Liver (tissue), 3 donors: ENCODE data around the gene MPRIP.

Source experiments
- FOXA1 ChIP-seq: IDR thresholded peaks from 2 replicates; pipeline ENCODE4 v1.6.1; 2016; ENCODE audit warnings: antibody characterized with exemption
- GABPA ChIP-seq, 2 donors: IDR thresholded peaks in 1 of 2; conservative IDR thresholded peaks in 1 of 2; 2 replicates each; pipeline ENCODE4 v1.6.1; 2016; ENCODE audit warnings: antibody characterized with exemption in 2 of 2, mild to moderate bottlenecking in 1 of 2, moderate library complexity in 1 of 2
- JUND ChIP-seq, 2 donors: IDR thresholded peaks; 2 replicates each; pipeline ENCODE4 v1.6.1; 2016; ENCODE audit warnings: antibody characterized with exemption in 2 of 2
- RAD21 ChIP-seq, 2 donors: IDR thresholded peaks; 2 replicates each; pipeline ENCODE4 v1.6.1; 2016; ENCODE audit warnings: antibody characterized with exemption in 2 of 2, mild to moderate bottlenecking in 2 of 2
- RXRA ChIP-seq, 2 donors: IDR thresholded peaks; 2 replicates each; pipeline ENCODE4 v1.6.1; 2017 to 2018; ENCODE audit warnings: antibody characterized with exemption in 2 of 2, mild to moderate bottlenecking in 1 of 2
- SP1 ChIP-seq: IDR thresholded peaks from 2 replicates; pipeline ENCODE4 v1.6.1; 2018; ENCODE audit warnings: antibody characterized with exemption, mild to moderate bottlenecking
- TAF1 ChIP-seq: conservative IDR thresholded peaks from 2 replicates; pipeline ENCODE4 v1.6.1; 2016; ENCODE audit warnings: antibody characterized with exemption, mild to moderate bottlenecking
- YY1 ChIP-seq: IDR thresholded peaks from 2 replicates; pipeline ENCODE4 v1.6.1; 2016; ENCODE audit warnings: antibody characterized with exemption, mild to moderate bottlenecking
- TF ChIP-seq, protein P1 (sequence below): fragments of 150-350 bp; IDR thresholded peaks from 2 replicates; pipeline ENCODE4 v1.5.1; 2017; ENCODE audit warnings: improper control_type of control experiment, low read depth, low read length; ENCODE audit not compliant: missing input control
- TF ChIP-seq, protein P2 (sequence below): IDR thresholded peaks from 2 replicates; pipeline ENCODE4 v1.6.1; 2016; ENCODE audit warnings: antibody characterized with exemption
- TF ChIP-seq, protein P3 (sequence below): IDR thresholded peaks from 2 replicates; pipeline ENCODE4 v1.6.1; 2016; ENCODE audit warnings: antibody characterized with exemption, mild to moderate bottlenecking
- TF ChIP-seq, protein P4 (sequence below): IDR thresholded peaks from 2 replicates; pipeline ENCODE4 v1.6.1; 2016; ENCODE audit warnings: antibody characterized with exemption
- donor health status: healthy.
- donor health status: healthy.

- TF ChIP-seq, protein P1, sequence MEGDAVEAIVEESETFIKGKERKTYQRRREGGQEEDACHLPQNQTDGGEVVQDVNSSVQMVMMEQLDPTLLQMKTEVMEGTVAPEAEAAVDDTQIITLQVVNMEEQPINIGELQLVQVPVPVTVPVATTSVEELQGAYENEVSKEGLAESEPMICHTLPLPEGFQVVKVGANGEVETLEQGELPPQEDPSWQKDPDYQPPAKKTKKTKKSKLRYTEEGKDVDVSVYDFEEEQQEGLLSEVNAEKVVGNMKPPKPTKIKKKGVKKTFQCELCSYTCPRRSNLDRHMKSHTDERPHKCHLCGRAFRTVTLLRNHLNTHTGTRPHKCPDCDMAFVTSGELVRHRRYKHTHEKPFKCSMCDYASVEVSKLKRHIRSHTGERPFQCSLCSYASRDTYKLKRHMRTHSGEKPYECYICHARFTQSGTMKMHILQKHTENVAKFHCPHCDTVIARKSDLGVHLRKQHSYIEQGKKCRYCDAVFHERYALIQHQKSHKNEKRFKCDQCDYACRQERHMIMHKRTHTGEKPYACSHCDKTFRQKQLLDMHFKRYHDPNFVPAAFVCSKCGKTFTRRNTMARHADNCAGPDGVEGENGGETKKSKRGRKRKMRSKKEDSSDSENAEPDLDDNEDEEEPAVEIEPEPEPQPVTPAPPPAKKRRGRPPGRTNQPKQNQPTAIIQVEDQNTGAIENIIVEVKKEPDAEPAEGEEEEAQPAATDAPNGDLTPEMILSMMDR, result no peak
- no peak for TF ChIP-seq SP1
- TF ChIP-seq, protein P2, sequence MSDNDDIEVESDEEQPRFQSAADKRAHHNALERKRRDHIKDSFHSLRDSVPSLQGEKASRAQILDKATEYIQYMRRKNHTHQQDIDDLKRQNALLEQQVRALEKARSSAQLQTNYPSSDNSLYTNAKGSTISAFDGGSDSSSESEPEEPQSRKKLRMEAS, result no peak
- no peak for TF ChIP-seq RAD21 (IDR thresholded peaks at IDR 0.05)
- TF ChIP-seq, protein P3, sequence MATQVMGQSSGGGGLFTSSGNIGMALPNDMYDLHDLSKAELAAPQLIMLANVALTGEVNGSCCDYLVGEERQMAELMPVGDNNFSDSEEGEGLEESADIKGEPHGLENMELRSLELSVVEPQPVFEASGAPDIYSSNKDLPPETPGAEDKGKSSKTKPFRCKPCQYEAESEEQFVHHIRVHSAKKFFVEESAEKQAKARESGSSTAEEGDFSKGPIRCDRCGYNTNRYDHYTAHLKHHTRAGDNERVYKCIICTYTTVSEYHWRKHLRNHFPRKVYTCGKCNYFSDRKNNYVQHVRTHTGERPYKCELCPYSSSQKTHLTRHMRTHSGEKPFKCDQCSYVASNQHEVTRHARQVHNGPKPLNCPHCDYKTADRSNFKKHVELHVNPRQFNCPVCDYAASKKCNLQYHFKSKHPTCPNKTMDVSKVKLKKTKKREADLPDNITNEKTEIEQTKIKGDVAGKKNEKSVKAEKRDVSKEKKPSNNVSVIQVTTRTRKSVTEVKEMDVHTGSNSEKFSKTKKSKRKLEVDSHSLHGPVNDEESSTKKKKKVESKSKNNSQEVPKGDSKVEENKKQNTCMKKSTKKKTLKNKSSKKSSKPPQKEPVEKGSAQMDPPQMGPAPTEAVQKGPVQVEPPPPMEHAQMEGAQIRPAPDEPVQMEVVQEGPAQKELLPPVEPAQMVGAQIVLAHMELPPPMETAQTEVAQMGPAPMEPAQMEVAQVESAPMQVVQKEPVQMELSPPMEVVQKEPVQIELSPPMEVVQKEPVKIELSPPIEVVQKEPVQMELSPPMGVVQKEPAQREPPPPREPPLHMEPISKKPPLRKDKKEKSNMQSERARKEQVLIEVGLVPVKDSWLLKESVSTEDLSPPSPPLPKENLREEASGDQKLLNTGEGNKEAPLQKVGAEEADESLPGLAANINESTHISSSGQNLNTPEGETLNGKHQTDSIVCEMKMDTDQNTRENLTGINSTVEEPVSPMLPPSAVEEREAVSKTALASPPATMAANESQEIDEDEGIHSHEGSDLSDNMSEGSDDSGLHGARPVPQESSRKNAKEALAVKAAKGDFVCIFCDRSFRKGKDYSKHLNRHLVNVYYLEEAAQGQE, result no peak
- no peak for TF ChIP-seq GABPA (IDR thresholded peaks at IDR 0.05 in 1 of 2, conservative IDR thresholded peaks at IDR 0.05 in 1 of 2)
- TF ChIP-seq, protein P4, sequence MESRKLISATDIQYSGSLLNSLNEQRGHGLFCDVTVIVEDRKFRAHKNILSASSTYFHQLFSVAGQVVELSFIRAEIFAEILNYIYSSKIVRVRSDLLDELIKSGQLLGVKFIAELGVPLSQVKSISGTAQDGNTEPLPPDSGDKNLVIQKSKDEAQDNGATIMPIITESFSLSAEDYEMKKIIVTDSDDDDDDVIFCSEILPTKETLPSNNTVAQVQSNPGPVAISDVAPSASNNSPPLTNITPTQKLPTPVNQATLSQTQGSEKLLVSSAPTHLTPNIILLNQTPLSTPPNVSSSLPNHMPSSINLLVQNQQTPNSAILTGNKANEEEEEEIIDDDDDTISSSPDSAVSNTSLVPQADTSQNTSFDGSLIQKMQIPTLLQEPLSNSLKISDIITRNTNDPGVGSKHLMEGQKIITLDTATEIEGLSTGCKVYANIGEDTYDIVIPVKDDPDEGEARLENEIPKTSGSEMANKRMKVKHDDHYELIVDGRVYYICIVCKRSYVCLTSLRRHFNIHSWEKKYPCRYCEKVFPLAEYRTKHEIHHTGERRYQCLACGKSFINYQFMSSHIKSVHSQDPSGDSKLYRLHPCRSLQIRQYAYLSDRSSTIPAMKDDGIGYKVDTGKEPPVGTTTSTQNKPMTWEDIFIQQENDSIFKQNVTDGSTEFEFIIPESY, result no peak
- TF ChIP-seq JUND (IDR thresholded peaks at IDR 0.05), result no peak
- no peak for TF ChIP-seq FOXA1
- no peak for TF ChIP-seq TAF1
- TF ChIP-seq YY1, result no peak
- no peak for TF ChIP-seq RXRA (IDR thresholded peaks at IDR 0.05)
These were observed 126.1 kb downstream of the MPRIP start for GRCh38 chr17:17168401-17168800.
